ENCODE measurements around the gene PDZRN3. TPM values are rescaled to one million over a fixed set of nuclear protein-coding genes. Genes with fewer than 3 reads are reported as not detected.

Gene PDZRN3
- total RNA-seq (ENCODE audit: low replicate concordance) = 18.1 and 58.6 TPM in 2 replicates
- long read RNA-seq, full-length matches to known transcripts = 11 of 21 reads
- long read RNA-seq, partial matches to known transcripts = 2 of 21 reads
- long read RNA-seq, other reads (novel, unspliced or antisense) = 8 of 21 reads

DNA sequence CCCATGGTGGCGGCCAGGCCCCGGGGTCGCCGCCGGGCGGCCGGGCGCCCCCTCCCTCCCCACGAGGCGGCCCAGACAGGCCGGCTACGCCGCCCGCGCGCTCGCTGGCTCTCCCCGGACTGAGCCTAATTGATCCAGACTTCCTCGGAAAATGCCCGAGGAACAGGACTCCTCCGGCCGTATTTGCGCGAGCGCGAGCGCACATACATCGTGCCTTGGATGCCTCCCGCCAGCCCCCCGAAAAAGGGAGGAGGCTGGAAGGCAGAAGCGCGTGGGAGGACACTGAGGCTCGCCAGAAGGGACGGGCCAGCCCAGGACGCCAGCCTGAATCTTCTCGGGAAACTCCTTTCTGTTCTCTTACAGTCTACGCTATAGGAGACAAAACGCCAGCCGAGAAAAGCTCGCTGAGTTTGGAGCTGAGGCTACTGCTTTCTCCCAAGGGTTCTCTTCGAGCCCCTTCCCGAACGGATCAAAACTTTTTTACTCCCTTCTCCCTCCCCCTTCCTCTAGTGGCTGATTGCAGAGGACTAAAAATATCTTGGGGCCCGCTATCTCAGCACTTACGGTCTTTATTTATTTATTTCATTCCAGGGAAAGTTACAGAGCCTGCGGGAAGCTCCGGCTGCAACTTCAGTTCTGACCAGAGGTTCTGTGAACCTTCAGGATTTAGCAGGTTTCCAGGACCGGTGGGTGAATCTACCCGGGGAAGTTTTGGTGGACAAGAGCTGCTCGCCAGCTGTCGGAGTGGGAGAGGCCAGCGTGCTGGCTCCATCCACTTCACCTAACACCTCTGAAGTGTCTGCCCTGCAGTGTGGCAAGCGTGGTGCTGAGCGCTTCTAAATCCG is at the start of gene PDZRN3:
TSS of gene PDZRN3 (minus strand) at position 121 of the 845 bp plus-strand sequence.
- Mint-ChIP-seq H3K27ac (peak within 1 kb of the TSS; percentile 35), H3K4me1 (ENCODE audit: unreplicated experiment) (peaks cover 46% of the 10 kb centered on the region), H3K9me3 (no peaks in the 10 kb centered on the region), H3K36me3 (no peaks in the 10 kb centered on the region), H3K4me3 (peak within 1 kb of the TSS; percentile 93), H3K27me3 (peaks cover 26% of the 10 kb centered on the region)
- TF ChIP-seq, protein P1, sequence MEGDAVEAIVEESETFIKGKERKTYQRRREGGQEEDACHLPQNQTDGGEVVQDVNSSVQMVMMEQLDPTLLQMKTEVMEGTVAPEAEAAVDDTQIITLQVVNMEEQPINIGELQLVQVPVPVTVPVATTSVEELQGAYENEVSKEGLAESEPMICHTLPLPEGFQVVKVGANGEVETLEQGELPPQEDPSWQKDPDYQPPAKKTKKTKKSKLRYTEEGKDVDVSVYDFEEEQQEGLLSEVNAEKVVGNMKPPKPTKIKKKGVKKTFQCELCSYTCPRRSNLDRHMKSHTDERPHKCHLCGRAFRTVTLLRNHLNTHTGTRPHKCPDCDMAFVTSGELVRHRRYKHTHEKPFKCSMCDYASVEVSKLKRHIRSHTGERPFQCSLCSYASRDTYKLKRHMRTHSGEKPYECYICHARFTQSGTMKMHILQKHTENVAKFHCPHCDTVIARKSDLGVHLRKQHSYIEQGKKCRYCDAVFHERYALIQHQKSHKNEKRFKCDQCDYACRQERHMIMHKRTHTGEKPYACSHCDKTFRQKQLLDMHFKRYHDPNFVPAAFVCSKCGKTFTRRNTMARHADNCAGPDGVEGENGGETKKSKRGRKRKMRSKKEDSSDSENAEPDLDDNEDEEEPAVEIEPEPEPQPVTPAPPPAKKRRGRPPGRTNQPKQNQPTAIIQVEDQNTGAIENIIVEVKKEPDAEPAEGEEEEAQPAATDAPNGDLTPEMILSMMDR (conservative IDR thresholded peaks at IDR 0.05) = peak; percentile 34
- DNase-seq (ENCODE audit: extremely low spot score, unreplicated experiment) = no peak

DNA sequence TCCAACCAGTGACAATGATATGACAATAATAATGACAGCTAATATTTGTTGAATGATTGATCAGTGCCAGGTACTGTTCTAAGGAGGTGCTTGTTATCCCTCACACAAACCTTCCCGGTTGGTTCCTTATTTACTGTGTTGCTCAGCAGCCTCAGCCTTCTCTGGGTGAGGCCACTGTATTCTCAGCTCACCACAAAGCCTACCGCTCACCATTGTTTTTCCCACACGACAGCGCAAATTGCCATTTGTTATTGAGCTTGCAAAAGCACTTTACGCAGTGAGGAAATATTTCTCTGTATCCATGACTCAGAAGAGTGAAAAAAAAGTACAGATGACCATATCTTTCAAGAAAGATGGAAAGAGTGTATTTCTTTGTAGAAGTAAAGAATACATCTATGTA is 49.5 kb upstream of the PDZRN3 start:
- DNase-seq (ENCODE audit: extremely low spot score, unreplicated experiment) = no peak
- H3K36me3 Mint-ChIP-seq = no peaks in the 10 kb centered on the region
- H3K4me1 Mint-ChIP-seq (ENCODE audit: unreplicated experiment) = peaks cover 13% of the 10 kb centered on the region
- H3K9me3 Mint-ChIP-seq = no peaks in the 10 kb centered on the region
- TF ChIP-seq, protein P1 (conservative IDR thresholded peaks at IDR 0.05) = no peak
- H3K4me3 Mint-ChIP-seq = no peak overlapping the region
- no peak overlapping the region for H3K27ac Mint-ChIP-seq
- H3K27me3 Mint-ChIP-seq = no peaks in the 10 kb centered on the region

DNA sequence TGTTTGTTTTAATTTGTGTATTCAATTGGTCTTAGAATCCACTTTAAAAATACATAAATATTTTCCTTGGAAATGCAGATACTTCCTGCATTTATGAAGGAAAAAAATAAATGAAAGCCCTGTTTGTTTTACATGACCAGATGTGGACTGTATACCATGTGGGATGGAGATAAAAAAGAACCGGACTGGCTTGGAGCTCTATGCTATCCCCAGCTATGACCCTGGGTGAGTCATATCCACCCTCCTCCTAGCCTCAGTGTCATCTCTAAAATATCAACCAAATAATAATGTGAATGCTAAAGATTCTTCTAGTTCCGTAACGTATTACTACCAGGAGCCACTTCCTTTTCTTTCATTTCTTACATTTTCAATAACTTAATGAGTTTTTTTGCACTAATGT is 44.5 kb upstream of the PDZRN3 start:
- H3K36me3 Mint-ChIP-seq = no peaks in the 10 kb centered on the region
- TF ChIP-seq, protein P1 (conservative IDR thresholded peaks at IDR 0.05) = no peak
- H3K27me3 Mint-ChIP-seq = no peaks in the 10 kb centered on the region
- no peak overlapping the region for H3K4me3 Mint-ChIP-seq
- DNase-seq (ENCODE audit: extremely low spot score, unreplicated experiment) = no peak
- peaks cover 27% of the 10 kb centered on the region for H3K4me1 Mint-ChIP-seq (ENCODE audit: unreplicated experiment)
- peaks cover 4% of the 10 kb centered on the region for H3K9me3 Mint-ChIP-seq
- H3K27ac Mint-ChIP-seq = no peak overlapping the region

DNA sequence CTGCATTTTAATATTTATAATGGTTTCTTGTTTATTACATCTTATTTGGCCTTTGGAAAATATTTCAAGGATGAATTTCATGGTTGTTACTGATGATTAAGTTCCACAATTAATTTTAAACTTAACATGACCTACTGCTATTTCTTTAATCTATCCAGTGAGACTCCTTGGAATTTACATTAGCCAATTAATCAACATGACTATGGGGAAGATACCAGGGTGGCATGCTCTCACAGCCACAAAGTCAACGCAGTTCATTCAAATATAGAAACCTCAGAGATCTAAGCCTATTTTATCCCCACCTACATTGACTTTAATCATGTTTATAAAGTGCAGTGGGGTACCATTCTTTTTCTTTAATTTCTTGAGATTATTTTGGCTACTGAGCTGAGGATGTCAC is 43.6 kb upstream of the PDZRN3 start:
- H3K9me3 Mint-ChIP-seq = peaks cover 4% of the 10 kb centered on the region
- TF ChIP-seq, protein P1 (conservative IDR thresholded peaks at IDR 0.05) = no peak
- H3K36me3 Mint-ChIP-seq = no peaks in the 10 kb centered on the region
- DNase-seq (ENCODE audit: extremely low spot score, unreplicated experiment) = no peak
- no peak overlapping the region for H3K27ac Mint-ChIP-seq
- no peak overlapping the region for H3K4me3 Mint-ChIP-seq
- H3K4me1 Mint-ChIP-seq (ENCODE audit: unreplicated experiment) = peaks cover 25% of the 10 kb centered on the region
- H3K27me3 Mint-ChIP-seq = no peaks in the 10 kb centered on the region

DNA sequence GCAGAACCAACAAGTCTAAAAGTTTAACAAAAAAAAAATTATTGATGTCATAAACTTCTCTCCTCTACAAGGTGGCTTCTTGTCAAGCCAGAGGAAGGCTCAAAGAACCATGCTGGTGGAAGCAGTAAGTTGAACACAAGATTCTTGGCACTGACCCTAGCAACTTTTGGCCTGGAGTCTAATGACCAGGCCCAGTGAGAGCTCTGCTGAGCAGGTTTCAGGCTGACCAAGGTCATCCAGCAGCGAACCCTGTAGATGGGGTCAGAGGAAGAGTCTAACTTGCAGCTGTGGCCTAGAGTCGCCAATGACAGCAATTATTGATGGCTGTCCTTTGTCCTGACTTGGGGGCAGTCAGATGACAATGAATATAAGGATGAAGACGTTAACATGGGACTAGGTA is 43.1 kb upstream of the PDZRN3 start:
- H3K36me3 Mint-ChIP-seq = no peaks in the 10 kb centered on the region
- peaks cover 22% of the 10 kb centered on the region for H3K4me1 Mint-ChIP-seq (ENCODE audit: unreplicated experiment)
- H3K27me3 Mint-ChIP-seq = no peaks in the 10 kb centered on the region
- H3K9me3 Mint-ChIP-seq = peaks cover 4% of the 10 kb centered on the region
- TF ChIP-seq, protein P1 (conservative IDR thresholded peaks at IDR 0.05) = no peak
- H3K4me3 Mint-ChIP-seq = no peak overlapping the region
- no peak for DNase-seq (ENCODE audit: extremely low spot score, unreplicated experiment)
- H3K27ac Mint-ChIP-seq = no peak overlapping the region
